Activated CD8-positive, alpha-beta memory T cell treated with anti-CD3 and anti-CD28 coated beads, Interleukin-2, amount 50 U/mL, for 24 hours (primary cell): Measurements from ENCODE around the gene CDH13.

Experiments
- DNase-seq: peaks from one replicate; pipeline ENCODE4 v3.0.0-alpha.2; 2020; ENCODE audit errors: extremely low read depth

CDH13 gene

GRCh38 chr16:83746611-83747010 lies 1119.8 kb downstream of the CDH13 start:
- no peak for DNase-seq

- DNase-seq: no peak
Measured at GRCh38 chr16:83747936-83748335, 1121.2 kb downstream of the CDH13 start.

DNA sequence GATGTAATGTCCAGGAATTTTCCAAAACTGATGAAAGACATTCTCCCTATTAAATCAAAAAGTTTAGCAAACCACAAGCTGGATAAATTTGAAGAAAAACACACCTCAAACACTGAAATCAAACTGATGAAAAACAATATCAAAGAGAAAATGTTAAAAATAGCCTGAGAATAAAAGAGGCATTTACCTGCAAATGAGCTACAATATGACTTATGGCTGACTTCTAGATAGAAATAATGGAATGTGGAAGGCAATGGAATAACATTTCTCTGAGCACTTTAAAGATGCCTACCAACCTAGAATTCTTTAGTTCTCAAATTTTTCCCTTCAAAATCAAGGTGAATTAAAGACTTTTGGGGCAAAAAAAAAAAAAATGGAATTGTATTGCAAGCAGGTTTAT lies 1128.6 kb downstream of the CDH13 start:
- DNase-seq: no peak

DNA sequence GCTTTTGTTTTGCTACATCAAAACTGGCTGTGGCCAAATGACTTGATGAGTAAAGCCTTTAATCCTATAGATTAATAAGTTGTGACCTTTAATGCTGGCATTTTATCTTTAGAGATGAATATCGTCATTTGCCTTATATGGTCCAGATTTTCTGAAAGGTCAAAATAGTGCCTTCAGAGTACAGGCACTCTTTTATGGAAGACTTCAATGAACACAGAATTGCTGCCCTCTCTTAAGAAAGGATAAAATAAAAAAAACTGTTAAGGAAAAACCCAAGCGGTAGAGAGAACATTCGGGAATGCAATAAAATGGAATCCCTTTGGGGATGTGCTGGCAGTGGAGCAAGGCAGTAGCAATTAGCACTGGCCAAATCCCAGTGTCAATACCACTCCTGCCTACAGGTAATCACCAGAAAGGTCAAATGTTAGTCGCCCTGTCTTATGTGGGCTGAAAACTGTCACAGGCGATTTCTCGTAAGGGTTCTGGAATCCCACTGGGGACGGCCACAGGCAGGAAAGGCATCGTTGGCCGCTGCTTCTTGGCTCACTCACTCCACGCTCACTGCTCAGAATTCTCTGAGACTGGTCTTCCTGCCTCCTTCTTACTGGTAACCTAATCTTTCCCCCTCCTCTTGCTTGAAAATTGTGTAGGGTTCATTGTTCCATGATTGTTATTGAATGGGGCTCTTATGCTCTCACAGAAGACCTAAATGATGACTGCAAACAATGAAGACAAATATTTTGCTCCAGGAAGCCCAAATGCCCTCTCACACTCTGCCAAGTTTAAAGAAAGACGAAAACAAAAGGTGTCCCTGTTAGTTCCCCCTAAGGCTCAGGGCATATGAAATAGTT lies 1135.6 kb downstream of the CDH13 start:
- no peak for DNase-seq

GRCh38 chr16:83762992-83763358 lies 1136.2 kb downstream of the CDH13 start:
- DNase-seq: no peak

- DNase-seq: no peak
Measured at GRCh38 chr16:83768986-83769385, 1142.2 kb downstream of the CDH13 start.

GRCh38 chr16:83769397-83770008 lies 1142.7 kb downstream of the CDH13 start:
- no peak for DNase-seq

GRCh38 chr16:83771306-83771942 lies 1144.7 kb downstream of the CDH13 start:
- DNase-seq: no peak

GRCh38 chr16:83772806-83773205 lies 1146.0 kb downstream of the CDH13 start:
- no peak for DNase-seq

GRCh38 chr16:83774066-83774465 lies 1147.3 kb downstream of the CDH13 start:
- no peak for DNase-seq

- no peak for DNase-seq
Measured at GRCh38 chr16:83776944-83777343, 1150.2 kb downstream of the CDH13 start.

- DNase-seq: no peak
Measured at GRCh38 chr16:83779886-83780285, 1153.1 kb downstream of the CDH13 start.

DNA sequence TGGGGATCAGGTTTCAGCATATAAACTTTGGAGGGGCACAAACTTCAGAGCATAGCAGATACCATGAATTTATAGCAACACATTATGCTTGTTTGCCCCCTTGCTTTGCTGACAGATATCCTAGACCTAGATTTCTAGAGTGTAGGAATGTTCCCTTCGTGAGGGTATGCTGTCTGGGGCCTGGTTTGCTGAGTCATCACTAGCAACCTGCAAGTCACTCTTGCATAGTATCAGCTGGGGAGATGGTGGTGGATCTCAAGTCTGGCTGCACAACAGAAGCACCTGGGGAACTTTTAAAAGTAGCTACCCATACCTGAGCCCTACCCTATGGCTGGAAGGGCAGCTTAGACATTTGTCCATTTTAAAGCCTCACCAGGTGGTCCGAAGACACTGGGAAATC lies 1158.7 kb downstream of the CDH13 start:
- DNase-seq: no peak

- no peak for DNase-seq
Measured at GRCh38 chr16:83789642-83790401, 1163.1 kb downstream of the CDH13 start.

DNA sequence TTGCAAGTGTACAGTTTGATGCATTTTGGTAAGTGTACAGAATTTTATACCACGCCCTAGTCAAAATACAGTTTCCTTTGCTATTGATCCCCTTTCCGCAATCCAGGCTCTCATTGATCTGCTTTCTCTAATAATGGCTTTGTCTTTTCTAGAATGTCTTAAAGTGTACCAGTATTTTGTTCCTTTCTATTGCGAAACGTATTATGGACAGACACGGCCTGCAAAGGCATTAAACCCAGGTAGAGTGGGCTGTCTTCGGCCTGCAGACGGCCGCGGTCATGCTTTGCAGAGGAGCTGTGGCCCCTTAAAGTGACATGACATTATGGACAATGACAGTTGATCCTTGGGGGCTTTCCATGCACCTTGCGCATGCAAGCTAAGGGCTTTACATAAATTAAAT lies 1165.1 kb downstream of the CDH13 start:
- no peak for DNase-seq

GRCh38 chr16:83792391-83792790 lies 1165.6 kb downstream of the CDH13 start:
- DNase-seq: no peak

DNA sequence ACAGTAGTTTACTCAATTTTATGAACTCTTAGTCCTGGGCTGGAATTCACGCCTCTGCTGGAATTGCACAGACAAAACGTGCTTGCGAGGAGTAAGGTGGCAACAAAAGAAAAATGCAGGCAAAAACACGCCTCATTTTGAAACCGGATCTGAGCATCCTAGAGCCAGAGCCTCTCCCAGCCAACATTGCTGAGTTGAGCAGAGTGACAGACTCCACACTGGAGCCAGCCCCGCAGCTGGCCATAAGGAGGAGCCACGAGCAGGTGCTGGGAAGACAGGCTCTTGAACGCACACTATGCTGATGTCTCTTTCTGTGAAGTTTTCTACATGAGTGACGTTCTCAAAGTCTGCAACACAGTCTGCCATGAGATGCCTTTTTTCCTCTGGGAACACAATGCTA lies 1166.4 kb downstream of the CDH13 start:
- no peak for DNase-seq

GRCh38 chr16:83794860-83795554 lies 1168.2 kb downstream of the CDH13 start:
- no peak for DNase-seq

DNA sequence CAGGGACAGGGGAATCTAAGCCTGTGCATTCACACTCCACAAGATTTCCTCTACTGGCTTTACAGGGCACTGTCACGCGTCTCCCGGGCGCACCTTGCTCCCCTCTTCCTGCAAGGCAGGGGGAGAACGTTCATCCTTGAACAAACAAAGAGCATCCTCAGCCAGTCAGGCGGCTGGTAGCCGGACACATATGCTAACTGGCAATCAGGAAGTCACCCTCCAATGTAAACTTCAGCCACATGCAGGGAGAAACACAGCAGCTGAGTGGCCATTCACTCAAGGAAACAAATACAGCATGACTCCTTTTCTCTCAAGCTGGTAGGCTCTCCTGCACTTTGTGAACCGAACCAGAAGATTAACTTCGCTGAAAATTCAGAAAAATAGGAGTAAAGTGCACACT lies 1170.2 kb downstream of the CDH13 start:
- no peak for DNase-seq

GRCh38 chr16:83799336-83799735 lies 1172.6 kb downstream of the CDH13 start:
- no peak for DNase-seq

DNA sequence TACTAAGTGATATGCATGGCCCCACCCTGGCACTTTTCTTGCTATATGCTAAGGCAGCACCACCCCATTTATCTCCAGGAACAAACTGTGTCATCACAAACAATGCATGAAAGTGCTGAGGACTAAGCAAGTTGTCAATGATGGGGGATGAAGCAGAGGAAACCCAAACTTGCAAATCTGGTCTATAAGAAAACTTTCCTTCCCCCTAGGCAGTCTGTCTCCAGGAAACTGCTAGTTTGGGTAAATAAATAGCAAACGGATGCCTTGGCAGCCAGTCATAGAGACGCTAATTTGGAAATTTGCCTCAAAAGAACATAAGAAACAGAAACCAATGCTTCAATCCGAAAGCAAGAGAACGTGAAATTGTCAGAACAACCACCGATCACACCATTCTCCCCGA lies 1175.4 kb downstream of the CDH13 start:
- no peak for DNase-seq
